ENCODE data around the gene SP8.
"Not testable (repeated sequence)": the region's sequence is repeated elsewhere in the genome, so short reads cannot be mapped to it uniquely, and the experiment has no call there.

The SP8 gene

GRCh38 chr7:20786779-20787659 is at the start of gene SP8:
TSS of gene SP8 (minus strand) at chr7:20786886. CDS start at chr7:20786798, 88 bp downstream.
- H3K27me3 ChIP-seq (ENCODE audit: control insufficient read depth in 2 of 2, insufficient read depth in 2 of 2, low read length in 2 of 2): peaks cover 66 to 84% of the 10 kb centered on the region in 2 donors

GRCh38 chr7:20836424-20836823 is 49.7 kb upstream of the SP8 start:
- not testable (repeated sequence) for H3K27me3 ChIP-seq (ENCODE audit: control insufficient read depth in 2 of 2, insufficient read depth in 2 of 2, low read length in 2 of 2); H3K36me3 ChIP-seq (ENCODE audit: control insufficient read depth in 2 of 2, insufficient read depth in 2 of 2, low read length in 2 of 2); H3K4me3 ChIP-seq (ENCODE audit: low read length in 2 of 2); H3K27ac ChIP-seq (ENCODE audit: low read depth in 2 of 2, low read length in 2 of 2); H3K9me3 ChIP-seq (ENCODE audit: control insufficient read depth in 2 of 2, low read length in 2 of 2); H3K9ac ChIP-seq (ENCODE audit: low read depth in 1 of 2, low read length in 2 of 2); H3K4me1 ChIP-seq (ENCODE audit: control insufficient read depth in 2 of 2, insufficient read depth in 2 of 2, low read length in 2 of 2)

More at GRCh38 chr7:20786779-20787659, at the start of gene SP8:
- Histone ChIP-seq H3K4me1 (ENCODE audit: control insufficient read depth in 2 of 2, insufficient read depth in 2 of 2, low read length in 2 of 2) (peaks cover 5 to 6% of the 10 kb centered on the region in 2 donors), H3K9me3 (ENCODE audit: control insufficient read depth in 2 of 2, low read length in 2 of 2) (no peaks in the 10 kb centered on the region), H3K27ac (ENCODE audit: low read depth in 2 of 2, low read length in 2 of 2) (no peak within 1 kb of the TSS), H3K4me3 (ENCODE audit: low read length in 2 of 2) (peak within 1 kb of the TSS; percentile 44 to 50), H3K9ac (ENCODE audit: low read depth in 1 of 2, low read length in 2 of 2) (no peak within 1 kb of the TSS), H3K36me3 (ENCODE audit: control insufficient read depth in 2 of 2, insufficient read depth in 2 of 2, low read length in 2 of 2) (no peaks in the 10 kb centered on the region)

DNA sequence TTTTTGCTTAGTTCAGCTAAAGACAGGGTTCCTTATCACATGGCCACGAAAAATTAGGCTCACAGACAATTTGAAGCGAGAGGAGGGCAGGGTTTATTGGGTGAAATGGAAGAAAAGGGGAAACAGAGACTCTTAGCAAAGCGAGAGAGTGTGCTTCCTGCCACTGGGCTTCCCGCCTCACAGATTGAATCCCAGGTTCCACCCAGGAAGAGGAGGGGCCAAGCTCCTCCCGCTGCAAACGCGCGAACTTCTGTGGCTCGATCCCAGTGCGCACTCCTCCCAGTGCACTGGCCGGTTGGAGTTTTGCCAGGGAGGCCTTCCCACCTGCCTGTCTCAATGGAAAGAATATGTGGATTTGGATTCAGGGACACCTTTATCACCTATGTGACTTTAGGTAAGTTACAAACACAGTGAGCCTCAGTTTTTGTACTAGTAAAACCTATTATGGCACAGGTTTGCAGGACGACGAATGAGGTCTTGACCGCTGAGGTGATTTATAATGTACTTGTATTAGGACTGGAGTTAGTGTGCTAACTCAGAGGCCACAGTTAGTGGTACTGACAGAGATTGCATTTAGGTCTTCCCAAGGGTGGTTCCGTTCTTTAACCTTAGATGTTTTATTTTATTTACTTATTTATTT is 48.5 kb upstream of the SP8 start:
- Histone ChIP-seq H3K9me3 (ENCODE audit: control insufficient read depth in 2 of 2, low read length in 2 of 2) (no peaks in the 10 kb centered on the region), H3K9ac (ENCODE audit: low read depth in 1 of 2, low read length in 2 of 2) (no peak overlapping the region), H3K4me3 (ENCODE audit: low read length in 2 of 2) (no peak overlapping the region), H3K4me1 (ENCODE audit: control insufficient read depth in 2 of 2, insufficient read depth in 2 of 2, low read length in 2 of 2) (no peaks in the 10 kb centered on the region), H3K36me3 (ENCODE audit: control insufficient read depth in 2 of 2, insufficient read depth in 2 of 2, low read length in 2 of 2) (no peaks in the 10 kb centered on the region), H3K27me3 (ENCODE audit: control insufficient read depth in 2 of 2, insufficient read depth in 2 of 2, low read length in 2 of 2) (peaks cover 0 to 2% of the 10 kb centered on the region in 2 donors), H3K27ac (ENCODE audit: low read depth in 2 of 2, low read length in 2 of 2) (no peak overlapping the region)

DNA sequence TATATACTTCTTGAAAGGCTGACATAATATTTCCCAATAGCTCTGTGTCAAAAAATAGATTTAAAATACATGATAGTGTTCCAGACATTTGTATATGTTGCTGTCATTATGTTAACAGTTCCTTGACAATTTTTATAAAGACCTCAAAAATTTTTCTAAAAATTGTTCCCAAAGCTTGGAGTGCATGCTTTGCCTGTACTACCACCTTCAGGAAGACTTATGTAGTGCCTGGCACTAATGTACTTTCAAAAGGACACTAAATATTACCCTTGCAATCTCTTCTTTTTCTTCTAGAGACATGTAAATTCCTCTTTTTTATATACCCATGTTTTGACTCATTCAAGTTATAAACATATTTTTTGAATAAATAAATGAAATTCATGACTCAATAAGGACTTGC is 48.0 kb upstream of the SP8 start:
- H3K9ac ChIP-seq (ENCODE audit: low read depth in 1 of 2, low read length in 2 of 2): no peak overlapping the region
- peaks cover 0 to 2% of the 10 kb centered on the region in 2 donors for H3K27me3 ChIP-seq (ENCODE audit: control insufficient read depth in 2 of 2, insufficient read depth in 2 of 2, low read length in 2 of 2)
- H3K36me3 ChIP-seq (ENCODE audit: control insufficient read depth in 2 of 2, insufficient read depth in 2 of 2, low read length in 2 of 2): no peaks in the 10 kb centered on the region
- H3K9me3 ChIP-seq (ENCODE audit: control insufficient read depth in 2 of 2, low read length in 2 of 2): no peaks in the 10 kb centered on the region
- H3K4me3 ChIP-seq (ENCODE audit: low read length in 2 of 2): no peak overlapping the region
- no peaks in the 10 kb centered on the region for H3K4me1 ChIP-seq (ENCODE audit: control insufficient read depth in 2 of 2, insufficient read depth in 2 of 2, low read length in 2 of 2)
- no peak overlapping the region for H3K27ac ChIP-seq (ENCODE audit: low read depth in 2 of 2, low read length in 2 of 2)

DNA sequence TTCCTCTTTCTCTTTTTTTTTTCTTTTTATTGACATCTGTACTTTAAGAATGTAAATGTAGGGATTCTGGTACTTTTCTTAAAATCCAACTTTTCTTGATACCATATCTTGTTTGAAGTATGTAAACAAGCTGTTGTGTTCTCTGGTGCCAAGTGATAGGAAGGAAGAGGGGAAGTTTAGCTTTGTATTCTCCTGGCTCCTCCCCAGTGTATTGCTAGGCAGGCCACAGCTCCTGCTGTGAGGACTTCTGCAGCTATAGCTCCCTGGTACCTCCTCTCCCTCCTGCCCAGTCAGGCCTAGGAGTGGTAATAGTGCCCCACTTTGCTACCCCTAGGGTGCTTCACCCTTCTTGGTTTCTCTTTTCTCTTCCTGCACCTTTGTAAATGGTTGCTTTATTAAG is 45.3 kb upstream of the SP8 start:
- H3K4me1 ChIP-seq (ENCODE audit: control insufficient read depth in 2 of 2, insufficient read depth in 2 of 2, low read length in 2 of 2): no peaks in the 10 kb centered on the region
- H3K4me3 ChIP-seq (ENCODE audit: low read length in 2 of 2): no peak overlapping the region
- H3K36me3 ChIP-seq (ENCODE audit: control insufficient read depth in 2 of 2, insufficient read depth in 2 of 2, low read length in 2 of 2): no peaks in the 10 kb centered on the region
- H3K27me3 ChIP-seq (ENCODE audit: control insufficient read depth in 2 of 2, insufficient read depth in 2 of 2, low read length in 2 of 2): peaks cover 0 to 2% of the 10 kb centered on the region in 2 donors
- H3K27ac ChIP-seq (ENCODE audit: low read depth in 2 of 2, low read length in 2 of 2): no peak overlapping the region
- no peak overlapping the region for H3K9ac ChIP-seq (ENCODE audit: low read depth in 1 of 2, low read length in 2 of 2)
- H3K9me3 ChIP-seq (ENCODE audit: control insufficient read depth in 2 of 2, low read length in 2 of 2): no peaks in the 10 kb centered on the region

DNA sequence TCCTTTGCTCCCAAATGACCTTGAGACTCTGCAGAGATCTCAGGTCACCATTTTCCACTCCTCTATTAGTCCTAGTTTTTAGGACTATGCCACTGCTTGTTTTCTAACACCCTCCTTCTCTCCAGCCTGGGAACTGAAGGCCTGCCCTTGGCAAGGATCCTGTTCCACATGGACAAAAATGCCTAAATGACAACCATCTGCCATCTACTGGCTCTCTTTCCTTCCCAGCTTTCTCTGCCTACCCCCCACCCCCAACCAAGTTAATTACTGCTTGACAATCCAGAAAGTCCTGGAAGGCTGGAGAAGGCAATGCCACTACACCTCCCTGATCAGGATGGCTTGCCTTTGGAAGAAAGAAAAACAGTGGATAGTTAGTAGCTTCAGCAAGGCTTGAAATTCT is 44.8 kb upstream of the SP8 start:
- Histone ChIP-seq H3K4me3 (ENCODE audit: low read length in 2 of 2) (no peak overlapping the region), H3K36me3 (ENCODE audit: control insufficient read depth in 2 of 2, insufficient read depth in 2 of 2, low read length in 2 of 2) (no peaks in the 10 kb centered on the region), H3K27me3 (ENCODE audit: control insufficient read depth in 2 of 2, insufficient read depth in 2 of 2, low read length in 2 of 2) (peaks cover 0 to 2% of the 10 kb centered on the region in 2 donors), H3K9me3 (ENCODE audit: control insufficient read depth in 2 of 2, low read length in 2 of 2) (no peaks in the 10 kb centered on the region), H3K27ac (ENCODE audit: low read depth in 2 of 2, low read length in 2 of 2) (no peak overlapping the region), H3K4me1 (ENCODE audit: control insufficient read depth in 2 of 2, insufficient read depth in 2 of 2, low read length in 2 of 2) (no peaks in the 10 kb centered on the region), H3K9ac (ENCODE audit: low read depth in 1 of 2, low read length in 2 of 2) (no peak overlapping the region)

GRCh38 chr7:20828947-20829346 is 42.3 kb upstream of the SP8 start:
- H3K4me1 ChIP-seq (ENCODE audit: control insufficient read depth in 2 of 2, insufficient read depth in 2 of 2, low read length in 2 of 2): no peaks in the 10 kb centered on the region
- no peaks in the 10 kb centered on the region for H3K9me3 ChIP-seq (ENCODE audit: control insufficient read depth in 2 of 2, low read length in 2 of 2)
- no peak overlapping the region for H3K4me3 ChIP-seq (ENCODE audit: low read length in 2 of 2)
- H3K9ac ChIP-seq (ENCODE audit: low read depth in 1 of 2, low read length in 2 of 2): no peak overlapping the region
- peaks cover 0 to 2% of the 10 kb centered on the region in 2 donors for H3K27me3 ChIP-seq (ENCODE audit: control insufficient read depth in 2 of 2, insufficient read depth in 2 of 2, low read length in 2 of 2)
- H3K27ac ChIP-seq (ENCODE audit: low read depth in 2 of 2, low read length in 2 of 2): no peak overlapping the region
- no peaks in the 10 kb centered on the region for H3K36me3 ChIP-seq (ENCODE audit: control insufficient read depth in 2 of 2, insufficient read depth in 2 of 2, low read length in 2 of 2)

DNA sequence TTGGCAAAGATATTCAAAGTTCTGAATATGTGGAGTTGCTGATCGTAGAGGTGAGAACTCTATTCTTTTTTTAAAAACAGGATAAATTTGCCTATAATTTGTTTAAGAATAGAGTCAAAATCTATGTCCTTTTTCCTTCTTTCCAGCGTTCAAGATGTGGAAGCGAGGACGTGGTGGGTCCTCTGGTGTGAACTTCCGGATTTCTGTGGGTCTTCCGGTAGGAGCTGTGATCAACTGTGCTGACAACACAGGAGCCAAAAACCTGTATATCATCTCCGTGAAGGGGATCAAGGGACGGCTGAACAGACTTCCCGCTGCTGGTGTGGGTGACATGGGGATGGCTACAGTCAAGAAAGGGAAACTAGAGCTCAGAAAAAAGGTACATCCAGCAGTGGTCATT is 40.5 kb upstream of the SP8 start:
- peaks cover 0 to 2% of the 10 kb centered on the region in 2 donors for H3K27me3 ChIP-seq (ENCODE audit: control insufficient read depth in 2 of 2, insufficient read depth in 2 of 2, low read length in 2 of 2)
- H3K27ac ChIP-seq (ENCODE audit: low read depth in 2 of 2, low read length in 2 of 2): no peak overlapping the region
- H3K4me3 ChIP-seq (ENCODE audit: low read length in 2 of 2): no peak overlapping the region
- H3K9me3 ChIP-seq (ENCODE audit: control insufficient read depth in 2 of 2, low read length in 2 of 2): no peaks in the 10 kb centered on the region
- H3K9ac ChIP-seq (ENCODE audit: low read depth in 1 of 2, low read length in 2 of 2): no peak overlapping the region
- H3K36me3 ChIP-seq (ENCODE audit: control insufficient read depth in 2 of 2, insufficient read depth in 2 of 2, low read length in 2 of 2): no peaks in the 10 kb centered on the region
- H3K4me1 ChIP-seq (ENCODE audit: control insufficient read depth in 2 of 2, insufficient read depth in 2 of 2, low read length in 2 of 2): no peaks in the 10 kb centered on the region

- H3K27ac ChIP-seq (ENCODE audit: low read depth in 2 of 2, low read length in 2 of 2): no peak overlapping the region
- H3K9me3 ChIP-seq (ENCODE audit: control insufficient read depth in 2 of 2, low read length in 2 of 2): no peaks in the 10 kb centered on the region
- H3K9ac ChIP-seq (ENCODE audit: low read depth in 1 of 2, low read length in 2 of 2): no peak overlapping the region
- H3K4me1 ChIP-seq (ENCODE audit: control insufficient read depth in 2 of 2, insufficient read depth in 2 of 2, low read length in 2 of 2): no peaks in the 10 kb centered on the region
- H3K27me3 ChIP-seq (ENCODE audit: control insufficient read depth in 2 of 2, insufficient read depth in 2 of 2, low read length in 2 of 2): no peaks in the 10 kb centered on the region
- H3K36me3 ChIP-seq (ENCODE audit: control insufficient read depth in 2 of 2, insufficient read depth in 2 of 2, low read length in 2 of 2): no peaks in the 10 kb centered on the region
- H3K4me3 ChIP-seq (ENCODE audit: low read length in 2 of 2): no peak overlapping the region
Observed at GRCh38 chr7:20826243-20826642, 39.6 kb upstream of the SP8 start.

GRCh38 chr7:20825555-20825954 is 38.9 kb upstream of the SP8 start:
- Histone ChIP-seq H3K27ac (ENCODE audit: low read depth in 2 of 2, low read length in 2 of 2) (no peak overlapping the region), H3K9ac (ENCODE audit: low read depth in 1 of 2, low read length in 2 of 2) (no peak overlapping the region), H3K9me3 (ENCODE audit: control insufficient read depth in 2 of 2, low read length in 2 of 2) (no peaks in the 10 kb centered on the region), H3K36me3 (ENCODE audit: control insufficient read depth in 2 of 2, insufficient read depth in 2 of 2, low read length in 2 of 2) (no peaks in the 10 kb centered on the region), H3K4me3 (ENCODE audit: low read length in 2 of 2) (no peak overlapping the region), H3K27me3 (ENCODE audit: control insufficient read depth in 2 of 2, insufficient read depth in 2 of 2, low read length in 2 of 2) (no peaks in the 10 kb centered on the region), H3K4me1 (ENCODE audit: control insufficient read depth in 2 of 2, insufficient read depth in 2 of 2, low read length in 2 of 2) (no peaks in the 10 kb centered on the region)

All from mucosa of rectum (tissue), 2 donors.